Adrenal gland (tissue), 12 donors: ENCODE measurements around the gene JUND. TPM values are rescaled to one million over a fixed set of nuclear protein-coding genes. Genes with fewer than 3 reads are reported as not detected.

Experiments used
- DNase-seq, 7 donors: peaks; one replicate each; pipeline ENCODE4 v3.0.0-alpha.2; 2019 to 2020
- H3K27ac ChIP-seq, 5 donors: fragments of 200-600 bp; sonication (generic) in 4 of 5; 1 replicate in 3 of 5; 2 replicates in 2 of 5; pipeline versions ENCODE4 v1.5.1 to v1.8.0; 2016 to 2020; ENCODE audit warnings: mild to moderate bottlenecking in 1 of 5
- H3K27me3 ChIP-seq: fragments of 200-600 bp; 2 replicates; pipeline ENCODE4 v1.8.0; 2021
- H3K36me3 ChIP-seq, 2 donors: fragments of 200-600 bp; replicated peaks in 1 of 2; 1 replicate in 1 of 2; 2 replicates in 1 of 2; pipeline versions ENCODE4 v1.5.1 to v1.8.0; 2018 to 2022
- H3K4me1 ChIP-seq, 2 donors: fragments of 200-600 bp; replicated peaks in 1 of 2; 1 replicate in 1 of 2; 2 replicates in 1 of 2; pipeline versions ENCODE4 v1.5.1 to v1.8.0; 2018 to 2021
- H3K4me3 ChIP-seq, 4 donors: fragments of 200-600 bp; sonication (generic) in 3 of 4; one replicate each; pipeline ENCODE4 v1.5.1; 2016 to 2018
- H3K9me3 ChIP-seq, 3 donors: fragments of 200-600 bp; sonication (generic) in 1 of 3; replicated peaks in 1 of 3; 1 replicate in 2 of 3; 2 replicates in 1 of 3; pipeline versions ENCODE4 v1.5.1 to v1.8.0; 2016 to 2021
- CTCF ChIP-seq, 6 experiments: fragments of 450-650 bp in 4 of 6; fragments of 200-600 bp in 2 of 6; sonication (generic) in 1 of 6; IDR thresholded peaks; 1 replicate in 5 of 6; 2 replicates in 1 of 6; pipeline versions ENCODE4 v1.5.1 to v1.8.0; 2016 to 2021; ENCODE audit warnings: antibody characterized with exemption in 6 of 6, mild to moderate bottlenecking in 2 of 6, moderate library complexity in 1 of 6
- POLR2A ChIP-seq, 2 donors: fragments of 450-650 bp; IDR thresholded peaks; one replicate each; pipeline ENCODE4 v1.6.1; 2017; ENCODE audit warnings: antibody characterized with exemption in 2 of 2, mild to moderate bottlenecking in 2 of 2, moderate library complexity in 1 of 2
- WGBS, 4 donors: extraction: QIAGEN DNeasy Blood & Tissue Kit in 2 of 4; methylation state at CpG; one replicate each; pipeline versions ENCODE4 v1.1.5 to v1.1.7; 2013 to 2017; 5-methylcytosine and 5-hydroxymethylcytosine counted together
- intact Hi-C, 2 donors: fragments of 100-400 bp; cut with DNase I; formaldehyde crosslinking; loops; one replicate each; pipeline versions ENCODE4 v1.14.1 to v1.15.0; 2022 to 2023
- polyA plus RNA-seq, 3 donors: library from polyadenylated mRNA; stranded (reverse); fragments of 200-250 nt in 2 of 3; fragments of 350-450 nt in 1 of 3; fragmentation: Illumina TruSeq in 1 of 3; extraction: RNeasy Lipid Tissue Mini Kit (QIAGEN cat#74804) in 1 of 3; gene quantifications; one replicate each; pipeline ENCODE4 v1.2.3, GENCODE V29; 2013 to 2014
- total RNA-seq, 9 donors: library from RNA; depleted of rRNA in 4 of 9; stranded (reverse); fragments of >200 nt in 4 of 9; fragments of 120-200 nt in 1 of 9; fragmentation: NEBNext Ultra II Directional in 1 of 9; extraction: Animal tissue kit (Norgen Biotek cat#: 25700) in 1 of 9; gene quantifications; one replicate each; pipeline versions ENCODE4 v1.1.0 to v1.2.4, GENCODE V29; 2013 to 2023
- donor health status: healthy with polysubstance abuse.
- donor health status: Bipolar disorder and iron deficiency.
- donor health status: DM: yes; HTN: yes; CAD: no.
- donor health status: DM: no; HTN: no; CAD: no.
- donor health status: DM: no; HTN: no; CAD: no.
- donor health status: DM: yes; HTN: yes; CAD: no.

Gene JUND
- total and polyA plus RNA-seq, 12 donors = 35.9 to 533 (median 242) TPM

GRCh38 chr19:18234194-18234593 lies 47.2 kb downstream of the JUND start:
- no peaks in the 10 kb centered on the region for H3K9me3 ChIP-seq
- H3K27ac ChIP-seq = no peak overlapping the region
- H3K27me3 ChIP-seq = peaks cover 17% of the 10 kb centered on the region
- no peak for DNase-seq
- 30 to 44% (median 37%) methylated on average over 6 of the region's 6 CpGs for WGBS, 4 donors
- intact Hi-C loops = no loop called here
- H3K4me1 ChIP-seq = no peaks in the 10 kb centered on the region
- no peaks in the 10 kb centered on the region for H3K36me3 ChIP-seq
- H3K4me3 ChIP-seq = no peak overlapping the region
- no peak for TF ChIP-seq CTCF (IDR thresholded peaks at IDR 0.05)
- TF ChIP-seq POLR2A (IDR thresholded peaks at IDR 0.05) = no peak

GRCh38 chr19:18233224-18233825 lies 48.1 kb downstream of the JUND start:
- Histone ChIP-seq H3K27me3 (peaks cover 17% of the 10 kb centered on the region), H3K4me3 (no peak overlapping the region), H3K9me3 (no peaks in the 10 kb centered on the region), H3K36me3 (no peaks in the 10 kb centered on the region), H3K4me1 (no peaks in the 10 kb centered on the region), H3K27ac (no peak overlapping the region)
- intact Hi-C loops = no loop called here
- 15 to 19% (median 18%) methylated on average over 23 to 37 of the region's 37 CpGs for WGBS, 4 donors
- peak in 5 of 7 donors; percentile 50 to 71 (median 60) for DNase-seq
- no peak for TF ChIP-seq CTCF (IDR thresholded peaks at IDR 0.05)
- no peak for TF ChIP-seq POLR2A (IDR thresholded peaks at IDR 0.05)

GRCh38 chr19:18232540-18233223 lies 48.7 kb downstream of the JUND start:
- H3K4me1 ChIP-seq = no peaks in the 10 kb centered on the region
- H3K9me3 ChIP-seq = no peaks in the 10 kb centered on the region
- no peak overlapping the region for H3K4me3 ChIP-seq
- no peak overlapping the region for H3K27ac ChIP-seq
- DNase-seq = no peak
- H3K36me3 ChIP-seq = no peaks in the 10 kb centered on the region
- intact Hi-C loops = no loop called here
- 3 to 8% (median 5%) methylated on average over 11 to 46 of the region's 46 CpGs for WGBS, 4 donors
- peak in 1 of 6 experiments; percentile 2 for TF ChIP-seq CTCF (IDR thresholded peaks at IDR 0.05)
- TF ChIP-seq POLR2A (IDR thresholded peaks at IDR 0.05) = no peak
- H3K27me3 ChIP-seq = peaks cover 17% of the 10 kb centered on the region

- Histone ChIP-seq H3K27me3 (peaks cover 21% of the 10 kb centered on the region), H3K36me3 (no peaks in the 10 kb centered on the region), H3K27ac (no peak overlapping the region), H3K9me3 (no peaks in the 10 kb centered on the region), H3K4me3 (no peak overlapping the region), H3K4me1 (no peaks in the 10 kb centered on the region)
- TF ChIP-seq POLR2A (IDR thresholded peaks at IDR 0.05) (no peak), CTCF (IDR thresholded peaks at IDR 0.05) (no peak)
- no peak for DNase-seq
- intact Hi-C loops = no loop called here
- WGBS, 4 donors = 21 to 29% (median 23%) methylated on average over 4 of the region's 4 CpGs
These were observed 49.6 kb downstream of the JUND start for GRCh38 chr19:18231775-18232174.
